Type B pancreatic cell (in vitro differentiated cells): Measurements from ENCODE around the gene GRID2. TPM values are rescaled to one million over a fixed set of nuclear protein-coding genes. Genes with fewer than 3 reads are reported as not detected.

ENCODE experiments used
- DNase-seq: peaks from one replicate; pipeline ENCODE4 v3.0.0; 2021; ENCODE audit warnings: mixed read lengths; ENCODE audit not compliant: unreplicated experiment; ENCODE audit errors: extremely low spot score
- H3K27ac Mint-ChIP-seq: 2 replicates; pipeline ENCODE4 v1.8.0; 2021; ENCODE audit warnings: mild to moderate bottlenecking, mixed read lengths
- H3K27me3 Mint-ChIP-seq: 2 replicates; pipeline ENCODE4 v1.8.0; 2021; ENCODE audit warnings: mixed read lengths
- H3K36me3 Mint-ChIP-seq: 2 replicates; pipeline ENCODE4 v1.8.0; 2021; ENCODE audit warnings: mixed read lengths
- H3K4me1 Mint-ChIP-seq: one replicate; pipeline ENCODE4 v1.8.0; 2021; ENCODE audit warnings: mixed read lengths; ENCODE audit not compliant: unreplicated experiment
- H3K4me3 Mint-ChIP-seq: 2 replicates; pipeline ENCODE4 v1.8.0; 2021; ENCODE audit warnings: mild to moderate bottlenecking, mixed read lengths
- H3K9me3 Mint-ChIP-seq: 2 replicates; pipeline ENCODE4 v1.8.0; 2021; ENCODE audit warnings: mixed read lengths
- total RNA-seq: library from RNA; stranded (reverse); gene quantifications from 2 replicates; pipeline ENCODE4 v1.2.1, GENCODE V29; 2021; ENCODE audit warnings: low replicate concordance
- TF ChIP-seq, protein P1 (sequence below): fragments of 200-600 bp; sonication (generic); conservative IDR thresholded peaks from 2 replicates; pipeline ENCODE4 v1.5.0; 2021; ENCODE audit warnings: antibody characterized with exemption, mild to moderate bottlenecking

GRID2 gene
- total RNA-seq, 1 donor from 2014 or later = 1.7 TPM

DNA sequence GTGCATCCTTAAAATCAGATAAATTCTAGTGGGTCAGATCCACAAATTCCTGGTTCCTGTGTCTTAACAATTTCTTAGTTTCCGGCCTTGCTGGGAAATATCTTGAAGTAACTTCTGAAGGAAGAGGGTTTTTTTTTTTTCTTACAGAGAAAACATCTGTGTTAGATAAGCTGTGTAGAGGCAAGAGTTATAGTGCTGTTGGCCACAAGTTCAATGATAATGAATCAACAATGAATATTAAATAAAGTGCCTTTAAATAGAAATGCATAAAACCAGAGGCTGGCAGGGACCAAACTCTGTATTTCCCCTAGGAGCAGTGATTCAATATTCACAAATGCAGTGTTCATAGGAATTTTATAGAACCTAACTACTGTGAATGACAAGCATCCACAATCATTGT, 812.9 kb downstream of the GRID2 start:
- Mint-ChIP-seq H3K36me3 (no peaks in the 10 kb centered on the region), H3K27me3 (no peaks in the 10 kb centered on the region), H3K9me3 (no peaks in the 10 kb centered on the region), H3K4me3 (no peak overlapping the region), H3K4me1 (no peaks in the 10 kb centered on the region), H3K27ac (no peak overlapping the region)
- TF ChIP-seq, protein P1, sequence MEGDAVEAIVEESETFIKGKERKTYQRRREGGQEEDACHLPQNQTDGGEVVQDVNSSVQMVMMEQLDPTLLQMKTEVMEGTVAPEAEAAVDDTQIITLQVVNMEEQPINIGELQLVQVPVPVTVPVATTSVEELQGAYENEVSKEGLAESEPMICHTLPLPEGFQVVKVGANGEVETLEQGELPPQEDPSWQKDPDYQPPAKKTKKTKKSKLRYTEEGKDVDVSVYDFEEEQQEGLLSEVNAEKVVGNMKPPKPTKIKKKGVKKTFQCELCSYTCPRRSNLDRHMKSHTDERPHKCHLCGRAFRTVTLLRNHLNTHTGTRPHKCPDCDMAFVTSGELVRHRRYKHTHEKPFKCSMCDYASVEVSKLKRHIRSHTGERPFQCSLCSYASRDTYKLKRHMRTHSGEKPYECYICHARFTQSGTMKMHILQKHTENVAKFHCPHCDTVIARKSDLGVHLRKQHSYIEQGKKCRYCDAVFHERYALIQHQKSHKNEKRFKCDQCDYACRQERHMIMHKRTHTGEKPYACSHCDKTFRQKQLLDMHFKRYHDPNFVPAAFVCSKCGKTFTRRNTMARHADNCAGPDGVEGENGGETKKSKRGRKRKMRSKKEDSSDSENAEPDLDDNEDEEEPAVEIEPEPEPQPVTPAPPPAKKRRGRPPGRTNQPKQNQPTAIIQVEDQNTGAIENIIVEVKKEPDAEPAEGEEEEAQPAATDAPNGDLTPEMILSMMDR = no peak
- DNase-seq = no peak

DNA sequence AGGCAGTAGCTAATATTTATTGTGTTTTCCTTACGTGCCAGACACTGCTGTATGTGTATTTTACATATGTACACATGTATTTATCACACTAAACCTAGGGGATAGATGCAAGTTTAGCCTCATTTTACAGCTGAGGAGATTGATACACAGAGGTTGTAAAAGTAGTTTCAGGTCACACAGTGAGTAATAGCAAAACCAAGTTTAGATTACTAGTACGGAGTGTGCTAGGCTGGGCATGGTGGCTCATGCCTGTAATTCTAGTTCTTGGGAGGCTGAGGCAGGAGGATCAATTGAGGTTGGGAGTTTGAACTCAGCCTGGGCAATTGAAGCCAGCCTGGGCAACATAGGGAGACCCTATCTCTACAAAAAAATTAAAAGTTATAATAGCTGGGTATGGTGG, 823.7 kb downstream of the GRID2 start:
- Mint-ChIP-seq H3K4me1 (no peaks in the 10 kb centered on the region), H3K36me3 (no peaks in the 10 kb centered on the region), H3K4me3 (no peak overlapping the region), H3K9me3 (no peaks in the 10 kb centered on the region), H3K27me3 (no peaks in the 10 kb centered on the region), H3K27ac (no peak overlapping the region)
- TF ChIP-seq, protein P1 = no peak
- DNase-seq = no peak

DNA sequence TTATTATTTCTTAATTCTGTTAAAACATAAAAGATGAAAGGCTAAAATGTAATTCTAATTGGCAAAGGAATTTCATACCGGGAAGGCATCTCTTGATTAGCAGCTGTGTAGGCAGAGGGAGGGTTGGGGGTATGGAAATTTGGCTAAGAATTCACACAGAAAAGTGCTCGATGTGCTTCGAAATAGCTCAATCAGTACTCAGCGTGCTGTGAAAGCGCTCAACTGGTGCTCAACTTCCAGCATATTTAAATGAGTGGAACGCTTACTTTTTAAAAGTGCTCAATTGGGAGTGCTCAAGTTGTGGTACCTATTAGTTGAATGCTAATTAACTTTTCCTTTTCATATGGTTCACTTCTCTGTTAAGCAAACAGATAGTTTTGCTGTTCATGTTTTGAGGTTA, 828.9 kb downstream of the GRID2 start:
- Mint-ChIP-seq H3K4me3 (no peak overlapping the region), H3K9me3 (no peaks in the 10 kb centered on the region), H3K36me3 (no peaks in the 10 kb centered on the region), H3K27me3 (no peaks in the 10 kb centered on the region), H3K4me1 (no peaks in the 10 kb centered on the region), H3K27ac (no peak overlapping the region)
- TF ChIP-seq, protein P1 = no peak
- DNase-seq = no peak

DNA sequence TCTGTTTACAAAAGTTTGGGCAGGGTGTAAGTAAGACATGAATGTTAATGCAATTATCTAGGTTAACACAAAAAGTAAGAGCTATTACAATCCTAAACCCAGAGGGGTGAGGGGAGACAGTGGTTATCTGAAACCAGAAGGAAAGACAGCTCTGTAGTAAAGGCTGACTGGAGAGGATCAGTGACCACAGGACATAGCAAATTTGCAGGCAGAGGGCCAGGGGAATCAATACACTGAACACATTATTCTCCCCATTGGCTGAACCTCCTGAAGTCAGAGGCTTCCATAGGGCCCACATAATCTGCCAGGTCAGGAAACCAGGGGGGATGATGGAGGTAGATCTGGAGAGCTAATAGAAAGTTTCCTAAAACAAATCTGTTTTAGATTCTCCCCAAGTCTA, 835.4 kb downstream of the GRID2 start:
- DNase-seq = no peak
- Mint-ChIP-seq H3K4me1 (peaks cover 15% of the 10 kb centered on the region), H3K27ac (no peak overlapping the region), H3K9me3 (no peaks in the 10 kb centered on the region), H3K27me3 (no peaks in the 10 kb centered on the region), H3K36me3 (no peaks in the 10 kb centered on the region), H3K4me3 (no peak overlapping the region)
- TF ChIP-seq, protein P1 = no peak

DNA sequence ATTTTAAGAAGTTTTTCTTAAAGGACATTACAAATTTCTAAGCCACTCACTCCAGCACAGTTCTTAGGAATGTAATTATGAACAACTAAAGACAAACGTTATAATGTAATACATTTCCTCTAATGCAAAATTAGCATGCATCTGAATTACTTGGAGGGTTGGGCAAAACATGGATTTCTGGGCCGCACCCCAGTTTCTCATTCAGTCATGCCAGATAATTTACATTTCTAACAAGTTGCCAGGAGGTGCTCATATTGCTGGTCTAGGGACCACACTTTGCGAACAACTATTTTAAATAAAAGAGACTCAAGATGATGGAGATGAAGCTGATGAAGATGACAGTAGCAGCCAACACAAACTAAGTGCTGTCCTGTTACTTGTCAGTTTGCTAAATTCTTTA, 840.1 kb downstream of the GRID2 start:
- peaks cover 18% of the 10 kb centered on the region for H3K4me1 Mint-ChIP-seq
- no peaks in the 10 kb centered on the region for H3K27me3 Mint-ChIP-seq
- H3K4me3 Mint-ChIP-seq = no peak overlapping the region
- no peak overlapping the region for H3K27ac Mint-ChIP-seq
- DNase-seq = no peak
- H3K9me3 Mint-ChIP-seq = no peaks in the 10 kb centered on the region
- TF ChIP-seq, protein P1 = no peak
- no peaks in the 10 kb centered on the region for H3K36me3 Mint-ChIP-seq

DNA sequence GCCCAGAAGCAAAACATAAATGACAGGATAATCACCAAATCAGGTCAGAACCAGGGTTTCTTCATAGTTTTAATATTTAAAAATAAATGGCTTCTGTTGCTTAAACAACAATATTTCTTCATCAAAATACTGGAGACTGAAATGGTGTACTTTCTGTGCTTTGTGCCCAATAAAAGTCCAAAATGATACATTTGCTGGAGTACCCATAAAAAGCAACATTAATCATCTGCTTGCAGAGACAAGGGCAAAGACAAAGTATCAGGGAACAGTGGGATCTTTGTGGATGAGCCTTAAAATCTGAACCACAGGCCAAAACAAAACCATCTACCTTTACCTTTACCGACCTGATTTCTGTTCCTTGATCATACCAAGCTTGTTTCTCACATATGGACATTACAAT, 840.9 kb downstream of the GRID2 start:
- no peaks in the 10 kb centered on the region for H3K36me3 Mint-ChIP-seq
- no peak for DNase-seq
- no peaks in the 10 kb centered on the region for H3K9me3 Mint-ChIP-seq
- no peak overlapping the region for H3K4me3 Mint-ChIP-seq
- H3K27ac Mint-ChIP-seq = no peak overlapping the region
- peaks cover 10% of the 10 kb centered on the region for H3K4me1 Mint-ChIP-seq
- H3K27me3 Mint-ChIP-seq = no peaks in the 10 kb centered on the region
- TF ChIP-seq, protein P1 = no peak
